DOHH2 (cell line): Measurements from ENCODE around the gene ATP2C1.

Experiments used
- H3F3A ChIP-seq: fragments of 200-600 bp; sonication (generic), shearing (Covaris generic); 2 replicates; pipeline ENCODE4 v1.6.0; 2016; ENCODE audit warnings: antibody characterized with exemption, mild to moderate bottlenecking; ENCODE audit not compliant: control insufficient read depth, insufficient read depth
- H3K27ac ChIP-seq: fragments of 200-600 bp; sonication (generic); 2 replicates; pipeline ENCODE4 v1.5.1; 2014; ENCODE audit warnings: low read depth, mild to moderate bottlenecking, low read length, moderate library complexity
- H3K27me3 ChIP-seq: fragments of 200-600 bp; sonication (generic); 2 replicates; pipeline ENCODE4 v1.6.1; 2014; ENCODE audit warnings: mild to moderate bottlenecking, low read length, mixed read lengths; ENCODE audit not compliant: control insufficient read depth
- H3K36me3 ChIP-seq: fragments of 200-600 bp; sonication (generic); 2 replicates; pipeline ENCODE4 v1.6.1; 2014; ENCODE audit warnings: mild to moderate bottlenecking, low read length, moderate library complexity, mixed read lengths; ENCODE audit not compliant: control insufficient read depth
- H3K4me1 ChIP-seq: fragments of 200-600 bp; sonication (generic); 2 replicates; pipeline ENCODE4 v1.6.1; 2014; ENCODE audit warnings: mild to moderate bottlenecking, low read length, mixed read lengths; ENCODE audit not compliant: control insufficient read depth
- H3K4me2 ChIP-seq: fragments of 200-600 bp; sonication (generic); 2 replicates; pipeline ENCODE4 v1.6.0; 2014; ENCODE audit warnings: mild to moderate bottlenecking, low read length, moderate library complexity
- H3K4me3 ChIP-seq: fragments of 200-600 bp; sonication (generic); 2 replicates; pipeline ENCODE4 v1.5.1; 2014; ENCODE audit warnings: mild to moderate bottlenecking, low read length, mixed read lengths
- H3K79me2 ChIP-seq: fragments of 200-600 bp; sonication (generic); 2 replicates; pipeline ENCODE4 v1.6.1; 2014; ENCODE audit warnings: mild to moderate bottlenecking, low read length, mixed read lengths; ENCODE audit not compliant: control insufficient read depth
- H3K9me2 ChIP-seq: fragments of 200-600 bp; sonication (generic); replicated peaks from 2 replicates; pipeline ENCODE4 v1.6.1; 2014; ENCODE audit warnings: mild to moderate bottlenecking, low read length, mixed read lengths; ENCODE audit not compliant: control insufficient read depth
- H3K9me3 ChIP-seq: fragments of 200-600 bp; sonication (generic); 2 replicates; pipeline ENCODE4 v1.6.1; 2014; ENCODE audit warnings: antibody characterized with exemption, low read length, mixed read lengths; ENCODE audit not compliant: control insufficient read depth, insufficient read depth
- H4K20me1 ChIP-seq: fragments of 200-600 bp; sonication (generic); 2 replicates; pipeline ENCODE4 v1.6.0; 2014; ENCODE audit warnings: low read depth, mild to moderate bottlenecking, antibody characterized with exemption, low read length, moderate library complexity; ENCODE audit not compliant: control insufficient read depth, insufficient read depth
- CTCF ChIP-seq: fragments of 200-600 bp; sonication (generic); IDR thresholded peaks from one replicate; pipeline ENCODE4 v1.5.1; 2014; ENCODE audit warnings: antibody characterized with exemption, mild to moderate bottlenecking, low read depth, low read length; ENCODE audit not compliant: poor library complexity, severe bottlenecking
- EZH2phosphoT487 ChIP-seq: fragments of 200-600 bp; sonication (generic); IDR thresholded peaks from 2 replicates; pipeline ENCODE4 v1.6.1; 2017; ENCODE audit warnings: borderline replicate concordance, mild to moderate bottlenecking, antibody characterized with exemption, low read length, moderate library complexity, mixed read lengths

Gene ATP2C1

GRCh38 chr3:131053043-131053859 is 159.4 kb downstream of the ATP2C1 start:
- no peaks in the 10 kb centered on the region for H3K4me1 ChIP-seq
- no peak for TF ChIP-seq EZH2phosphoT487
- no peak for TF ChIP-seq CTCF
- no peaks in the 10 kb centered on the region for H4K20me1 ChIP-seq

More at GRCh38 chr3:131053043-131053859, 159.4 kb downstream of the ATP2C1 start:
- Histone ChIP-seq H3K9me3 (no peaks in the 10 kb centered on the region), H3K27ac (no peak overlapping the region), H3K27me3 (no peaks in the 10 kb centered on the region), H3K79me2 (no peaks in the 10 kb centered on the region), H3K36me3 (no peaks in the 10 kb centered on the region), H3F3A (no peaks in the 10 kb centered on the region), H3K4me2 (no peak overlapping the region), H3K9me2 (no peaks in the 10 kb centered on the region), H3K4me3 (no peak overlapping the region)
